ENCODE measurements around the gene RAB25.
A peak's percentile ranks its signal among the peaks of the same experiment; 100 is the strongest.

The RAB25 gene

DNA sequence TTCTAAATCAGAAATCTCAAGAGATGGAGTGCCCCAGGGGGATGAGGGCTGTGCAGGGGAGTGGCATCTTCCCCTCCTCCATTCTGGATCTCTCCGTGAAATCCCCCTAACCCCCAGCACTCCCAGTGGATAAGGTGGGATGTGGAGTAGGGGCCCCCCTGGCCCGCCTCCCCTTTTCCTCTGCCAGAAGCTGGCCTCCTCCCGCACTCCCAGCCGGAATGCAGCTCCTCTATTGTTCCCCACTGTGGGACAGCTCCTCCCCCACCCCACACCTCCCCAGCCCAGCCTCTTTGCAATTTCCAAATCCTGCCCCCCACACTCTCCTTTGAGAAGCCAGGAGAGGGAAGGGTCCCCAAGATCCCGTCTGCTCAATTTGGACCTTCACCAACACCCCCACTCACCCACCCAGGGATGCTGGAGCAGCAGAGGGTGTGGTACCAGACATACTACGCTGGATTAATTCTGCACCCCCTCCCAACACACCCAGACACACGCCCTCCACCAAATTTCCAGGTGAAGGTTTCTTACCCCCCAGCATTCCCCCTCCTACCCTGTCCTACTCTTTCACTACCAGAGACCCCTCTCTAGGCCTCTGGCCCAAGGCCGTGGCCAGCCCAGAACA lies 19.4 kb downstream of the RAB25 start:
- no peak for TF ChIP-seq ZNF274 (IDR thresholded peaks at IDR 0.05; ENCODE audit: low read depth, low read length)
- no peak for TF ChIP-seq SUZ12 (IDR thresholded peaks at IDR 0.05; ENCODE audit: extremely low read depth, insufficient read depth, insufficient read length)
- no peak for TF ChIP-seq YY1 (IDR thresholded peaks at IDR 0.05; ENCODE audit: insufficient read depth, insufficient read length)
- no peaks in the 10 kb centered on the region for H3K9me3 ChIP-seq (ENCODE audit: insufficient read depth, low read length)
- peak overlapping the region; percentile 96 for H3K9ac ChIP-seq (ENCODE audit: insufficient read length, low read depth)
- no peak for DNase-seq (ENCODE audit: low read depth, low spot score)
- peaks cover 55% of the 10 kb centered on the region for H3K36me3 ChIP-seq (ENCODE audit: insufficient read depth, insufficient read length, low read length)
- peaks cover 32% of the 10 kb centered on the region for H3K4me1 ChIP-seq (ENCODE audit: insufficient read depth, insufficient read length)
- peak overlapping the region; percentile 93 for H3K4me3 ChIP-seq (ENCODE audit: insufficient read length, low read depth)
- no peaks in the 10 kb centered on the region for H3K27me3 ChIP-seq (ENCODE audit: insufficient read depth, insufficient read length)

DNA sequence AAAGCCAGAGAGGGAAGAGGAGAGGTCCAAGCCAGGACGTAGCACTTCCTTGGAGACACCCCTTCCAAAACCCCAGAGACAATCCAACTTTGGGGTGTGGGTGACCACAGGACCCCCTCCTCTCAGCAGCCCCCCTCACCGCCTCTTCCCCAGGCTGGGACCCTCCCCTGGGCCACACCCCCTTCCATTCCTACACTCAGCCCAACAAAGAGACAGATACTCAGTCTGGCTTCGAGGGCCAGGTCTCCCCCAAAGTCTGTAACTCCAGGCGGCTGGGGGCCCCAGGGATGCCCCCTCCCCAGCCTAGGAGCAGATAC lies 19.9 kb downstream of the RAB25 start:
- peak overlapping the region; percentile 93 for H3K4me3 ChIP-seq (ENCODE audit: insufficient read length, low read depth)
- no peak for DNase-seq (ENCODE audit: low read depth, low spot score)
- TF ChIP-seq SUZ12 (IDR thresholded peaks at IDR 0.05; ENCODE audit: extremely low read depth, insufficient read depth, insufficient read length): no peak
- no peak for TF ChIP-seq ZNF274 (IDR thresholded peaks at IDR 0.05; ENCODE audit: low read depth, low read length)
- TF ChIP-seq YY1 (IDR thresholded peaks at IDR 0.05; ENCODE audit: insufficient read depth, insufficient read length): no peak
- H3K9ac ChIP-seq (ENCODE audit: insufficient read length, low read depth): peak overlapping the region; percentile 96
- peaks cover 29% of the 10 kb centered on the region for H3K4me1 ChIP-seq (ENCODE audit: insufficient read depth, insufficient read length)
- H3K27me3 ChIP-seq (ENCODE audit: insufficient read depth, insufficient read length): no peaks in the 10 kb centered on the region
- H3K36me3 ChIP-seq (ENCODE audit: insufficient read depth, insufficient read length, low read length): peaks cover 52% of the 10 kb centered on the region
- H3K9me3 ChIP-seq (ENCODE audit: insufficient read depth, low read length): no peaks in the 10 kb centered on the region

DNA sequence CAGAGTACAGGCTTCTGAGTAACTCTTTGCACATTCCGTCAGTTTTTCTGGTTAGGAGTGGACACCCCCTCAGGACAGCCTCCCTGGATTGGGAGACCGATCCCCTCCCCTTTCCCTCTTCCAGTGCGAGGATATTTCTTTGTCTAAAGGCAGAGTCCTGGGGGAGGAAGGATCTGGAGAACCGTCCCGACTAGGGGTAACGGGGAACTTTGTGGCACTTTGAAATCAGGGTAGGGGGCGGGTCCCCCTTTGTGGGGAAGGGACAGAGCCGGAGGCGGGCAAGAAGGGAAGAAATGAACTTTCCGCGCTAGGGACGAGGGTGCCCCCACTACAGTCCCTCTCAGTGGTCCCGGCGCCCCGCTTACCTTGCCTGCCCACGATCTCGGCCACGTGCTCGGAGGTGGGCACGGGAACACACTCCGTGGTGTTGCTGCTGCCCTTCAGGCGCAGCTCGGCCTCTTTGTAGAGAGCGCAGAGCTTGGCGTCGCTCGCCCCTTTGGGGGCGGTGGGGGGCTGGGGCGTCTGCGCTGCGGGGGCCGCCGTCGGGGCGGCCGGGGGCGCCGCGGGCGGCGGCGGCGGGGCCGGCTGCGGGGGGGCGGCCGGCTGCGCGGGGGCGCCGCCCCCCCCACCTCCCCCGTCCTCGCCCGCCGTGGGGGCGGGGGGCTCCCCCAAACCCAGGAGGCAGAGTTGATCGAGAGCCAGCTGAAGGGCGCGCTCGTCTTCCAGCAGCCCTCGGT lies 20.4 kb downstream of the RAB25 start:
- Histone ChIP-seq H3K4me1 (ENCODE audit: insufficient read depth, insufficient read length) (peaks cover 24% of the 10 kb centered on the region), H3K4me3 (ENCODE audit: insufficient read length, low read depth) (peak overlapping the region; percentile 93), H3K9me3 (ENCODE audit: insufficient read depth, low read length) (no peaks in the 10 kb centered on the region), H3K27me3 (ENCODE audit: insufficient read depth, insufficient read length) (no peaks in the 10 kb centered on the region), H3K36me3 (ENCODE audit: insufficient read depth, insufficient read length, low read length) (peaks cover 47% of the 10 kb centered on the region), H3K9ac (ENCODE audit: insufficient read length, low read depth) (peak overlapping the region; percentile 96)
- DNase-seq (ENCODE audit: low read depth, low spot score): no peak
- no peak for TF ChIP-seq YY1 (IDR thresholded peaks at IDR 0.05; ENCODE audit: insufficient read depth, insufficient read length)
- no peak for TF ChIP-seq ZNF274 (IDR thresholded peaks at IDR 0.05; ENCODE audit: low read depth, low read length)
- TF ChIP-seq SUZ12 (IDR thresholded peaks at IDR 0.05; ENCODE audit: extremely low read depth, insufficient read depth, insufficient read length): no peak

DNA sequence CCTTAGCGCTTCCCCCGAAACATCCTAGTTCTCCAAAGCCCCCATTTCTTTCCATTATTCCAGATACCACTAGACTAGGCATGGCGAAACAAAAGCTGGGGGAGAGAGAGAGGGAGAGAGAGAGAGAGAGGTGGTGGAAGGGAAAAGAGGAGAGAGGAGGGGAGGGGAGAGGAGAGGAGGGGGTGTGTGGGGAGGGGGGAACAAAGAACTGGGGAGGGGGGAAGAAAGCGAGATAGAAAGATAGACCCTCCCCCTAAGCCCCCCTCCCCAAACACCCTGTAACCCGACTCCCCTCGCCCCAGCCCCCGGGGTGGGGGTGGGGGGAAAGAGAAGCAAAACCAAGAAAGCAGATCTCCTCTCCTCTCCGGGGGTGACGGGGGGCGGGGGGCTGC lies 21.0 kb downstream of the RAB25 start:
- peak overlapping the region; percentile 93 for H3K4me3 ChIP-seq (ENCODE audit: insufficient read length, low read depth)
- H3K9ac ChIP-seq (ENCODE audit: insufficient read length, low read depth): peak overlapping the region; percentile 96
- H3K9me3 ChIP-seq (ENCODE audit: insufficient read depth, low read length): no peaks in the 10 kb centered on the region
- H3K4me1 ChIP-seq (ENCODE audit: insufficient read depth, insufficient read length): peaks cover 19% of the 10 kb centered on the region
- no peak for DNase-seq (ENCODE audit: low read depth, low spot score)
- TF ChIP-seq SUZ12 (IDR thresholded peaks at IDR 0.05; ENCODE audit: extremely low read depth, insufficient read depth, insufficient read length) (no peak), YY1 (IDR thresholded peaks at IDR 0.05; ENCODE audit: insufficient read depth, insufficient read length) (no peak), ZNF274 (IDR thresholded peaks at IDR 0.05; ENCODE audit: low read depth, low read length) (no peak)
- no peaks in the 10 kb centered on the region for H3K27me3 ChIP-seq (ENCODE audit: insufficient read depth, insufficient read length)
- peaks cover 44% of the 10 kb centered on the region for H3K36me3 ChIP-seq (ENCODE audit: insufficient read depth, insufficient read length, low read length)

DNA sequence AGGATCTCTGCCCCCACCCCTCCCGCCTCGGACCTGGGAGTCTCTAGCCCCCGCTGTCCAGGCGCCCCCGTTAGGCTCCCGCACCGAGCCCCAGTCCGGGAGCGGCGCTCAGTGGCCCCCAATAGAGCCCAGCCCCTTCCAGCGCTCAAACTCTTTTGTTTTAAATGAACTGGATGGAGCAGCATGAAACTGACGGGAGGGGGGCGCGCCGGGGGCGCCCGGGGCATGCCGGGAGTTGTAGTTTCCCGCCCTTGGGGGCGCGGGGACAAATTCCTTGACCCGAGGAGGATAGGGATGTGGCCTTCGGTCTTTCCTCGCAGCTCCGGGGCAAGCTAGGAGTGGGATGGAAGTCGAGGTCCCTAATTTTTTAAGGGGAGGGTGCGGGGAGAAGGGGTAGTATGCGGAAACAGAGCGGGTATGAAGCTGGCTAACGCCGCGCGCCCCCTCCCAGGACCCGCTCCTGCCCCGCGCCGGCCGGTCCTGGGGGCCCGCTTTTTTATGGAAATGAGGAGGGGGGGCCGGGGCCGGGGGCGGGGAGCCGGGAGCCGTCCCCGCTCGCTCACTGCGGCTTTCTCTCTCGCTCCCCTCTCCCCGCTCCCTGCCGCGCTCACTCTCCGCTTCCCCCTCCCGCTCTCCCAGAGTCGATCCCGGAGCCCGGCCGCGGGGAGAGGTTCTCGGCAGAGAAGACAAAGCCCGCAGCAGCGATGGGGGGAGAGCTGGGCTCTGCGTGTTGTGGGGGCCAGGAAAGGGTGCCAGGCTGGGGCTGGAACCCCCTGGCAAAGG lies 21.5 kb downstream of the RAB25 start, which contains the start of gene MEX3A:
TSS of gene MEX3A (minus strand) at position 157 of the 783 bp plus-strand sequence. CDS start 467 bp downstream, outside the sequence.
- Histone ChIP-seq H3K4me1 (ENCODE audit: insufficient read depth, insufficient read length) (peaks cover 16% of the 10 kb centered on the region), H3K36me3 (ENCODE audit: insufficient read depth, insufficient read length, low read length) (peaks cover 39% of the 10 kb centered on the region), H3K4me3 (ENCODE audit: insufficient read length, low read depth) (peak within 1 kb of the TSS; percentile 93), H3K9me3 (ENCODE audit: insufficient read depth, low read length) (no peaks in the 10 kb centered on the region), H3K27me3 (ENCODE audit: insufficient read depth, insufficient read length) (no peaks in the 10 kb centered on the region), H3K9ac (ENCODE audit: insufficient read length, low read depth) (peak within 1 kb of the TSS; percentile 96)
- DNase-seq (ENCODE audit: low read depth, low spot score): peak; percentile 98
- TF ChIP-seq ZNF274 (IDR thresholded peaks at IDR 0.05; ENCODE audit: low read depth, low read length) (no peak), YY1 (IDR thresholded peaks at IDR 0.05; ENCODE audit: insufficient read depth, insufficient read length) (peak; percentile 19)

DNA sequence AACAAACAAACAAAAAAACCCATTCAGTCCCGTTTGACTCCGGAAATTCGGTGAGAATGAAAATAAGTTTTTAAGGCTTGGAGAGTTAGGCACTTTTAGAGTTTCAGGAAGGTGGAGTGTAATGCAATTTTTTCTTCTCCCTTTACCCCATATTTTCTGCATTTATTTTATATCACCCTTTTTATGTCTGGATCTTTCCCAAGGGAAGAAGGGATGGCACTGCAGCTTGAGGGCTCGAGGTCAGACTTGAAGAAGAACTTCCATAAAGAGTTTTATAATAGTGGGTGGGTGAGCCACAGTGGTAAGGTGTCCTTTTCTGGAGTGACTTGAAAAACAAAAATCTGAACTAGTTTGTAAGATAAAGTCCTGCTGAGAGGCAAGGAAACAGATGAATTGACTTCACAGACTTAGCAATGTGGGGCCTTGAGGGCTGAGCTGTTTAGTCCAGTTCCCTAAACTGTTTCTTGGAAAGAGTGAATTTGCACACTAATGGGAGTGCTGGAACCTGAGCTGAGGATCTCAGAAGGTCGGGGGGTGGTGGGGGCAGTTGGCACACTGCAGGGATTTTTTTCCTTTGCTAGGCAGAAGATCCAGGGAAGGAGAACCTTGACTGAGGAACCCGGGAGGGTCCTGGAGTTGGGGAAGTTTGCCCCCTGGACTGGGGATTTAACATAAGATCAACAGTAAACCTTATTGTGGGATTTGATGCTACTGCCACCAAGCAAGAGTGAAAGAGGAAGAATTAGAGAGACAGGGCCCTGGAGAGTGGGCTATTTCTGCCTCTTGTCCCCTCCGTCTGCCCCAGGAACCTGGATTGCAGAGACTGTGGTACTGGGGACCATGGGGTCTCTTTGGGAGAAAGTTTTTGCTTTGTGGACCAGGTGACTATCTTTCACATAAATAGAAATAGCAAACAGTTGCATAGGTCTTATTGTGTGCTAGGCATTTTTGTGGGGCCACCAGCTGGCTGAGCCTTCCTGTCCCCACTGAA lies 23.1 kb downstream of the RAB25 start:
- DNase-seq (ENCODE audit: low read depth, low spot score): no peak
- H3K9ac ChIP-seq (ENCODE audit: insufficient read length, low read depth): peak overlapping the region; percentile 90
- H3K4me3 ChIP-seq (ENCODE audit: insufficient read length, low read depth): peak overlapping the region; percentile 91
- no peaks in the 10 kb centered on the region for H3K27me3 ChIP-seq (ENCODE audit: insufficient read depth, insufficient read length)
- H3K36me3 ChIP-seq (ENCODE audit: insufficient read depth, insufficient read length, low read length): peaks cover 32% of the 10 kb centered on the region
- no peaks in the 10 kb centered on the region for H3K9me3 ChIP-seq (ENCODE audit: insufficient read depth, low read length)
- TF ChIP-seq YY1 (IDR thresholded peaks at IDR 0.05; ENCODE audit: insufficient read depth, insufficient read length) (no peak), ZNF274 (IDR thresholded peaks at IDR 0.05; ENCODE audit: low read depth, low read length) (no peak), SUZ12 (IDR thresholded peaks at IDR 0.05; ENCODE audit: extremely low read depth, insufficient read depth, insufficient read length) (no peak)
- H3K4me1 ChIP-seq (ENCODE audit: insufficient read depth, insufficient read length): peaks cover 9% of the 10 kb centered on the region
